ENCODE measurements around the gene TMEM132A. TPM values are rescaled to one million over a fixed set of nuclear protein-coding genes. Genes with fewer than 3 reads are reported as not detected.

TMEM132A gene
- total RNA-seq, 1 experiment from 2014 or later: 95.5 TPM

- H3K79me1 ChIP-seq (ENCODE audit: insufficient read depth, low read depth, low read length, poor library complexity, severe bottlenecking): no peaks in the 10 kb centered on the region
- TF ChIP-seq, protein P1, sequence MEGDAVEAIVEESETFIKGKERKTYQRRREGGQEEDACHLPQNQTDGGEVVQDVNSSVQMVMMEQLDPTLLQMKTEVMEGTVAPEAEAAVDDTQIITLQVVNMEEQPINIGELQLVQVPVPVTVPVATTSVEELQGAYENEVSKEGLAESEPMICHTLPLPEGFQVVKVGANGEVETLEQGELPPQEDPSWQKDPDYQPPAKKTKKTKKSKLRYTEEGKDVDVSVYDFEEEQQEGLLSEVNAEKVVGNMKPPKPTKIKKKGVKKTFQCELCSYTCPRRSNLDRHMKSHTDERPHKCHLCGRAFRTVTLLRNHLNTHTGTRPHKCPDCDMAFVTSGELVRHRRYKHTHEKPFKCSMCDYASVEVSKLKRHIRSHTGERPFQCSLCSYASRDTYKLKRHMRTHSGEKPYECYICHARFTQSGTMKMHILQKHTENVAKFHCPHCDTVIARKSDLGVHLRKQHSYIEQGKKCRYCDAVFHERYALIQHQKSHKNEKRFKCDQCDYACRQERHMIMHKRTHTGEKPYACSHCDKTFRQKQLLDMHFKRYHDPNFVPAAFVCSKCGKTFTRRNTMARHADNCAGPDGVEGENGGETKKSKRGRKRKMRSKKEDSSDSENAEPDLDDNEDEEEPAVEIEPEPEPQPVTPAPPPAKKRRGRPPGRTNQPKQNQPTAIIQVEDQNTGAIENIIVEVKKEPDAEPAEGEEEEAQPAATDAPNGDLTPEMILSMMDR (conservative IDR thresholded peaks at IDR 0.05): no peak
- H4K5ac ChIP-seq (ENCODE audit: insufficient read length, low read depth, low read length): no peak overlapping the region
- H3K56ac ChIP-seq (ENCODE audit: insufficient read length, low read depth, low read length): no peak overlapping the region
- H3K27ac Mint-ChIP-seq: no peak overlapping the region
- H3K9me3 Mint-ChIP-seq: no peaks in the 10 kb centered on the region
- no peak overlapping the region for H3K27ac ChIP-seq (ENCODE audit: insufficient read length, low read depth, low read length)
- no peak overlapping the region; the same call in 1 of the 2 replicates for H3K14ac ChIP-seq (ENCODE audit: insufficient read depth, low read length)
- H4K8ac ChIP-seq (replicated peaks; ENCODE audit: insufficient read length, low read depth, low read length): no peak overlapping the region
- peaks cover 8 to 9% of the 10 kb centered on the region in 2 experiments for H3K4me1 Mint-ChIP-seq
- H3K9me3 ChIP-seq (ENCODE audit: control insufficient read depth, low read depth, low read length): no peaks in the 10 kb centered on the region
- no peak overlapping the region for H2BK20ac ChIP-seq (ENCODE audit: low read depth, low read length, poor library complexity, severe bottlenecking)
- H3K27me3 Mint-ChIP-seq (ENCODE audit: low read depth): no peaks in the 10 kb centered on the region; the same call in 1 of the 2 replicates
- DNase-seq: no peak
- no peak overlapping the region for H2AK5ac ChIP-seq (ENCODE audit: insufficient read length, low read length)
- H3K9ac ChIP-seq (ENCODE audit: extremely low read depth, insufficient read length, low read length): no peak overlapping the region
- no peaks in the 10 kb centered on the region for H3K23me2 ChIP-seq (ENCODE audit: insufficient read length, low read depth, low read length, poor library complexity, severe bottlenecking)
- H3K79me2 ChIP-seq (ENCODE audit: insufficient read depth, low read length): no peaks in the 10 kb centered on the region
- no peaks in the 10 kb centered on the region for H3K27me3 ChIP-seq (ENCODE audit: insufficient read depth, low read length)
- H4K91ac ChIP-seq (ENCODE audit: insufficient read length, low read depth, low read length): no peak overlapping the region
- H2AFZ ChIP-seq (ENCODE audit: low read length): no peak overlapping the region
- H2BK5ac ChIP-seq (ENCODE audit: insufficient read length, low read length): no peak overlapping the region
- H3K4ac ChIP-seq (ENCODE audit: low read depth, low read length): no peak overlapping the region
- no peak overlapping the region for H3K4me3 Mint-ChIP-seq
- no peak overlapping the region for H3T11ph ChIP-seq (ENCODE audit: low read length)
- H2BK12ac ChIP-seq (ENCODE audit: insufficient read length, low read depth, low read length): no peak overlapping the region
- H4K20me1 ChIP-seq (ENCODE audit: control insufficient read depth, insufficient read depth, insufficient read length): no peaks in the 10 kb centered on the region
- H3K4me1 ChIP-seq (ENCODE audit: insufficient read depth, low read length): peaks cover 2% of the 10 kb centered on the region; the same call in 1 of the 2 replicates
- no peak overlapping the region for H2BK15ac ChIP-seq (ENCODE audit: low read depth, low read length)
- WGBS (ENCODE audit: extremely low coverage, insufficient read length, low lambda C conversion rate): no CpG with 5 or more reads among the region's 7 CpGs
- no peak overlapping the region for H2BK120ac ChIP-seq (ENCODE audit: low read depth, low read length, poor library complexity, severe bottlenecking)
- no peak overlapping the region for H3K18ac ChIP-seq (ENCODE audit: insufficient read length, low read depth, low read length)
- H3K4me2 ChIP-seq (ENCODE audit: insufficient read depth, insufficient read length, low read length): no peak overlapping the region
- peaks cover 0 to 10% (median 0%) of the 10 kb centered on the region in 3 experiments; a peak in 2 of 7 replicates for H3K36me3 Mint-ChIP-seq (ENCODE audit: insufficient read depth in 1 of 3, low read depth in 3 of 3)
- H3K23ac ChIP-seq (ENCODE audit: insufficient read length, low read depth, low read length): no peak overlapping the region
Measured at GRCh38 chr11:60875366-60876167, 48.7 kb upstream of the TMEM132A start.
